DMS 273 (cell line): ENCODE data around the gene COL5A1.

Experiments
- DNase-seq: peaks from one replicate; lab custom pipeline; 2025; ENCODE audit not compliant: unreplicated experiment; lab: John Stamatoyannopoulos, UW

COL5A1 gene

GRCh38 chr9:134809826-134810225 is 168.2 kb downstream of the COL5A1 start:
- DNase-seq, result no peak

- no peak for DNase-seq
These were observed 169.6 kb downstream of the COL5A1 start for GRCh38 chr9:134811079-134811672.

DNA sequence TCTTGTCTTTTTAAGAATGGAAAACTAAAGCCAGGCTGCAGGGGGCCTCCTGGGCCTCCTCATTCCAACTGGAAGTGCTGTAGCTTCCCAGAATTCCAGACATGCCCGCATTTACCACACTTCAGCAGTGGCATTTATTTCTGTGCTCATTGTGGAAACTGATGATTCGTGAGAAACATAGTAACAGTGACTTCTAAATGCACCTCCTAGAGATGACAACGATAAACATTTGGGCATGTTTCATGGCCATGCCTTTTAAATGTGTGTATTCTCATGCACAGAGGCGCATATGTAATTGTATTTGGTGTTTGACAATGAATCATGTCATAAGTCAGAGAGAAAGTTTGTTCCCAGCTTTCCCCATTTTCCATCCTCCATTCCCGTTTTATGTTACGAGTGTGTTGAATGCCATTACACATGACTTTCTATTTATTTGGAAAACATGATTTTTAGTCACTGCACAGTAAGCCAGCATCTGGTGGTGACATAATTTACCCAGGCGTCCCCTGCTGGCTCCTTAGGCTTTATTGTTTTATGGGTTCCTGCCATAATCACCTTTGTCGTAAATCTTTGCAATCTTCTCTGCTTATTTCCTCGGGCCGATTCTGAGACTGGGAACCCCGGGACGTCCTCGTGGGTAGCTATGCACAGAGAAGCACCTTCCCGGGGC is 170.2 kb downstream of the COL5A1 start:
- no peak for DNase-seq

DNA sequence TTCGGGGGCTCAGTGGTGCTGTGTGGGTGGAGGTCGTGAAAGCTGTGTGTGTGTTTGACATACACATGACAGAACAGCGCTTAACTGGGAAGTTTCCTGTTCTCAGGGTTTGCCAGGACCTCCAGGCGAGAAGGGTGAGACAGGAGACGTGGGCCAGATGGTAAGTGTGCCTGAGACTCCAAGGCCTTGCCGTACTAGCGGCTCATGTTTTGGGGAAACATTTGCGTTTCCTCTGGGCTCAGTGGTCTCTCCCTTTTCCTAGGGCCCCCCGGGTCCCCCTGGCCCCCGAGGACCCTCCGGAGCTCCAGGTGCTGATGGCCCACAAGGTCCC is 170.7 kb downstream of the COL5A1 start:
- DNase-seq, result peak; percentile 54

GRCh38 chr9:134813841-134814240 is 172.2 kb downstream of the COL5A1 start:
- DNase-seq, result no peak

DNA sequence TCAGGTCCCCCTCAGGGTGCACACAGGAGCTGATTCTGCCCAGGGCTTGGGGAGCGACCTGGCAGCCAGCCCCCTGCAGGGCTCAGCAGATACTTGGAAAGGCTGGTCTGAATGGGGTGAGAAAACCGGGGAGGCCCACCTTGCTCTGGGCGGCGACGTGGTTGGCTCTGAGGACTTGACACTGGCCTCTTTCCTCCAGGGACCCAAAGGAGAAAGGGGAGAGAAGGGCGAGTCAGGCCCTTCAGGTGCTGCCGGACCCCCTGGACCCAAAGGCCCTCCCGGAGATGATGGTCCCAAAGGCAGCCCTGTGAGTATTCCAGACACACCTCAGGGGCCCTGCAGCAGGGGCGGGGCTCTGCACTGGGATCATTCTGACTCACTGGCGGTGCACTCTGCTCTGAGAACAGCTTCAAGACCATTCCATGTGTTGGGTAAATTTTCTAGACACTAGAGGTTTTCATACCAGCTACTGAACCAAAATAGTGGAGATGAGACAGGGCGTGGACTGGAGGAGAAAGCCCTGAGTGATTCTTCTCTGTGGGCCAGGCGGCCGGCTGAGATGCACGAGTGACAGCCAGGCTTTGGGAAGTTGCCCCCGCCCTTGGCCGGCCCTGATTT is 173.1 kb downstream of the COL5A1 start:
- no peak for DNase-seq

DNA sequence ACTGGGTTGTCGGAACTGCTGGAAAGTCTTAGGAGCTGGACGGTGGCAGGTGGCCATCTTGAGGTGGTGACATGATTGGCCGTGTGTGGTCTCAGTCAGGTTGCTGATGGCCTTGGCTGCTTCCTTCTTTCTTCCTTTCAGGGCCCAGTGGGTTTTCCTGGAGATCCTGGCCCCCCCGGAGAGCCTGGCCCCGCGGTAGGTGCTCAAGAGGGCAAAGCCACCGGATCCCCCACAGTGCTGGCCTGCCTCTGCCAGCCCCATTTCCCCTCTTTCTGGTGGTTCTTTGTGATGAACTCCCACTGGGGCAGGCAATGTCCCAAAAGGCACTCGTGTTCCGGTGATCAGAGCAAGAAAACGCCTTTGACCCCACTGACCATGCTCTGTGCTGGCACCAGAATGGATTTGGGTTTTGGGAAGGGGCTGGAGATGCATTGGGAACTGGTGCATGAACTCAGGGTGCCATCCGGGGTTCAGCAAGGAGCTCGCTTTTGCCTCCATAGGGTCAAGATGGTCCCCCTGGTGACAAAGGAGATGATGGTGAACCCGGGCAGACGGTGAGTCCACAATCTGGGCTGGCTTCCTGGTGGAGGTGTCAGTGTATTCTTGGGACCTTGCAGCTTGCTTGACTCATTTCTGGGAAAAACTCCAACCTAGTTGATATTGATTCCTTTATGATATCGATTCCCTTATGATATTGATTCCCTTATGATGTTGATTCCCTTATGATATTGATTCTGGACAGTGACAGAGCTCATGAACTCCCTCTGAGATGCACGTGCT is 174.0 kb downstream of the COL5A1 start:
- no peak for DNase-seq

DNA sequence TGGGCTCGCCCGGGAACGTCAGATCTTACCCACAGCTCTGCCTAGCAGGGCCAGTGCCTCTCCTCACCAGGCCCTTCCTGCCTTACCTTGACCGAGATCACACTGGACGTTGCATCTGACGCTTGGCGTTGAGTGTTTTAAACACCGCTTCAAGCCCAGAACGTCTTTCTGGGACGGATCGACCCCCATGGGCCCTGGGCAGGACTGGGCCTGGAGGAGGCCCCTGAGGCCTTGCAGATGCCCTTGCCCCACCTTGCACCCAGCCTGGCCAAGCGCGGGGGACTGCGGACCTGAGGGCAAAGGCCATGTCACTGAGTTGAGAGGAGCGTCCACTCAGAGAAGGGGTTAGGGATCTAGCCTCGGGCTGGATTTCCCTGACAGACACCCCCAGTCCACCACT is 174.7 kb downstream of the COL5A1 start:
- no peak for DNase-seq

- no peak for DNase-seq
These were observed 176.5 kb downstream of the COL5A1 start for GRCh38 chr9:134818000-134818568.

DNA sequence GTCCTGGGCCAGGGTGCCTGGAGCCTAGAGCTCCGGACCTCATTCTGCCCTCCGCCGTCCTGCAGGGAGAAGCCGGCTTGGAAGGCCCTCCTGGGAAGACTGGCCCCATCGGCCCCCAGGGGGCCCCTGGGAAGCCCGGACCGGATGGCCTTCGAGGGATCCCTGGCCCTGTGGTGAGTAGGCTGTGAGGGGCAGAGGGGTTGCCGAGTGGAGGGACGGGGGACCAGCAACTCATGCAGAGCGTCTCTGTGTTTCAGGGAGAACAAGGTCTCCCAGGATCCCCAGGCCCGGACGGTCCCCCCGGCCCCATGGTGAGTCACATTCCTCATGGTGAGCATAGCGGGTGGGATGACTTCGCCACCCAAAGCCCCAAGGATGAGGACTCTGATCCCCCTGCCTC is 177.0 kb downstream of the COL5A1 start:
- DNase-seq, result no peak

- no peak for DNase-seq
These were observed 179.3 kb downstream of the COL5A1 start for GRCh38 chr9:134820901-134821300.

- DNase-seq, result no peak
These were observed 180.9 kb downstream of the COL5A1 start for GRCh38 chr9:134822541-134822940.

- no peak for DNase-seq
These were observed 182.0 kb downstream of the COL5A1 start for GRCh38 chr9:134823623-134824022.

DNA sequence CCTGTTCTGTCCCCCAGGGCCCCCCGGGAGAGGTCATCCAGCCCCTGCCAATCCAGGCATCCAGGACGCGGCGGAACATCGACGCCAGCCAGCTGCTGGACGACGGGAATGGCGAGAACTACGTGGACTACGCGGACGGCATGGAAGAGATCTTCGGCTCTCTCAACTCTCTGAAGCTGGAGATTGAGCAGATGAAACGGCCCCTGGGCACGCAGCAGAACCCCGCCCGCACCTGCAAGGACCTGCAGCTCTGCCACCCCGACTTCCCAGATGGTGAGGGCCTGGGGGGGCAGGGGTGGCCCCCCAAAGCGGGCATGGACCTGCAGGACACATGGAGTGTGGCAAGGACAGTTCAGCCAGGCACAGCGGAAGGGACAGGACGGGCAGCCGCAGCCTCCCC is 183.0 kb downstream of the COL5A1 start:
- DNase-seq, result no peak

DNA sequence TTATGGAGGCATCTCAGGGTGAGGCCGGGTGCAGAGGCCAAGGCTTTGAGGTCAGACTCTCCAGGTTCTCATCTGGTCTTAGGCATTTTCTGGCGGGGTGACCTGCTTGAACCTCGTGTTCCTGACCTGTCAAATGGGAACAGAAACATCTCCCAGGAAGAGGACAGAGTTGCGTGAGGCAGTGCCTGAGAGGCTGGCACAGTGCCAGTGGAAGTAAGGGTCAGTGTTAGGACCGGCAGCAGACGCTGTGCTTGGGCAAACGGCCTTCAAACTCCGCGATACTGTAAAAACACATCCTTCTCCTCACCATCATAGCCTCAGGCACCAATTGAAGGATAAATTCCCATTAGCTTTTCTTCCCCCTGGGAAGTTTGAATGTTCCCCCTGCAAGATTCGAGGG is 183.4 kb downstream of the COL5A1 start:
- DNase-seq, result no peak

- no peak for DNase-seq
These were observed 185.0 kb downstream of the COL5A1 start for GRCh38 chr9:134826336-134827285.

- no peak for DNase-seq
These were observed 186.0 kb downstream of the COL5A1 start for GRCh38 chr9:134827559-134827958.

DNA sequence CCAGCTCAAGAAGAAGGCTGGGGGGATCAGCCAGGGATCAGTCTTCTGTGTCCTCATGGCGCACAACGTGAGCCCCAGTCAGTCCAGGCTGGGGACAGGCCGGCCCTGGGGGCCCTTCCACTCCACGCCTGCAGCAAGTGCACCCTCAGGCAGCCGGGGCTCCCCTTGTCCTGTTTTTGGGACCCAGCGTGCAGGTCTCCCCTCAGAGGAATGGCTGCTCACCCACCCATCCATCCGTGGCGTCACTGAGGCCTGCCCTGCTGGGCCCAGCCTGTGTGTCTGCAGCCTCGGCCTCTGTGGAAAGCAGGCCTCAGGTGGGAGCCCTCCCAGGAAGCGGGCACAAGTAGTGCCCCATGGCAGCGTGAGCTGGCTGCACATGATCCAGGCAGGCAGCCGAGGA is 186.4 kb downstream of the COL5A1 start:
- DNase-seq, result no peak

GRCh38 chr9:134828892-134829291 is 187.3 kb downstream of the COL5A1 start:
- DNase-seq, result no peak

DNA sequence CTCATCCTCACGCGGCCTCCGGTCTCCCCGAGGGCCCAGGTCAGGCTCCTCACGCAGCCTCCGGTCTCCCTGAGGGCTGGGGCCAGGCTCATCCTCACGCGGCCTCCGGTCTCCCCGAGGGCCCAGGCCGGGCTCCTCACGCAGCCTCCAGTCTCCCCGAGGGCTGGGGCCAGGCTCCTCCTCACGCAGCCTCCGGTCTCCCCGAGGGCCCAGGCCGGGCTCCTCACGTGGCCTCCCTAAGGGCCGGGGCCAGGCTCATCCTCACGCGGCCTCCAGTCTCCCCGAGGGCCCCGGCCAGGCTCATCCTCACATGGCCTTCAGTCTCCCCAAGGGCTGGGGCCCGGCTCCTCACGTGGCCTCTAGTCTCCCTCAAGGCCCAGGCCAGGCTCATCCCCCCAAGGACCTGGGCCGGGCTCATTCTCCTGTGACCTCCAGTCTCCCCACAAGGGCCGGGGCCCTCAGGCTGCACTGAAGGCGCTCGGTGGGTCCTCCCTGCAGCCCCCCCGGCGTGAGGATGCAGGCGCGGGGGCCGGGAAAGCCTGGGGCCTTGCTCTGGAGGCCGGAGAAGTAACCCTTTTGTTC is 187.8 kb downstream of the COL5A1 start:
- no peak for DNase-seq
